Measurements from ENCODE around the gene RAB22A.

RAB22A gene

GRCh38 chr20:58303547-58303946, 6.0 kb upstream of the RAB22A start:
- DNase-seq (ENCODE audit: low spot score) = no peak

- DNase-seq (ENCODE audit: low spot score) = no peak
Observed at GRCh38 chr20:58305061-58305460, 4.5 kb upstream of the RAB22A start.

GRCh38 chr20:58306421-58307261, 2.9 kb upstream of the RAB22A start:
- peak; percentile 53 for DNase-seq (ENCODE audit: low spot score)

- DNase-seq (ENCODE audit: low spot score) = no peak
Observed at GRCh38 chr20:58307270-58307669, 2.2 kb upstream of the RAB22A start.

GRCh38 chr20:58308290-58308679, 1.2 kb upstream of the RAB22A start:
- DNase-seq (ENCODE audit: low spot score) = no peak

- DNase-seq (ENCODE audit: low spot score) = peak; percentile 59
Observed at GRCh38 chr20:58308680-58309527, 611 bp upstream of the RAB22A start.

- DNase-seq (ENCODE audit: low spot score) = no peak
Observed at GRCh38 chr20:58310291-58310782, 822 bp downstream of the RAB22A start.

- DNase-seq (ENCODE audit: low spot score) = no peak
Observed at GRCh38 chr20:58312836-58313235, 3.3 kb downstream of the RAB22A start.

GRCh38 chr20:58313396-58313795, 3.9 kb downstream of the RAB22A start:
- peak; percentile 14 for DNase-seq (ENCODE audit: low spot score)

GRCh38 chr20:58321205-58321604, 11.7 kb downstream of the RAB22A start:
- no peak for DNase-seq (ENCODE audit: low spot score)

- no peak for DNase-seq (ENCODE audit: low spot score)
Observed at GRCh38 chr20:58322083-58322482, 12.6 kb downstream of the RAB22A start.

GRCh38 chr20:58325912-58326311, 16.4 kb downstream of the RAB22A start:
- no peak for DNase-seq (ENCODE audit: low spot score)

GRCh38 chr20:58327211-58327610, 17.7 kb downstream of the RAB22A start:
- no peak for DNase-seq (ENCODE audit: low spot score)

- no peak for DNase-seq (ENCODE audit: low spot score)
Observed at GRCh38 chr20:58328836-58329235, 19.3 kb downstream of the RAB22A start.

- DNase-seq (ENCODE audit: low spot score) = no peak
Observed at GRCh38 chr20:58329711-58330110, 20.2 kb downstream of the RAB22A start.

- DNase-seq (ENCODE audit: low spot score) = no peak
Observed at GRCh38 chr20:58330249-58330648, 20.7 kb downstream of the RAB22A start.

GRCh38 chr20:58330687-58331086, 21.2 kb downstream of the RAB22A start:
- DNase-seq (ENCODE audit: low spot score) = no peak

- no peak for DNase-seq (ENCODE audit: low spot score)
Observed at GRCh38 chr20:58331961-58332551, 22.5 kb downstream of the RAB22A start.

GRCh38 chr20:58339741-58340140, 30.2 kb downstream of the RAB22A start:
- no peak for DNase-seq (ENCODE audit: low spot score)

- no peak for DNase-seq (ENCODE audit: low spot score)
Observed at GRCh38 chr20:58340151-58340550, 30.6 kb downstream of the RAB22A start.

- no peak for DNase-seq (ENCODE audit: low spot score)
Observed at GRCh38 chr20:58340853-58341252, 31.3 kb downstream of the RAB22A start.

GRCh38 chr20:58342104-58342945, 32.8 kb downstream of the RAB22A start:
- no peak for DNase-seq (ENCODE audit: low spot score)

All from Ammon's horn (tissue), 1 donor.